ENCODE results near the gene EHHADH.

DNA sequence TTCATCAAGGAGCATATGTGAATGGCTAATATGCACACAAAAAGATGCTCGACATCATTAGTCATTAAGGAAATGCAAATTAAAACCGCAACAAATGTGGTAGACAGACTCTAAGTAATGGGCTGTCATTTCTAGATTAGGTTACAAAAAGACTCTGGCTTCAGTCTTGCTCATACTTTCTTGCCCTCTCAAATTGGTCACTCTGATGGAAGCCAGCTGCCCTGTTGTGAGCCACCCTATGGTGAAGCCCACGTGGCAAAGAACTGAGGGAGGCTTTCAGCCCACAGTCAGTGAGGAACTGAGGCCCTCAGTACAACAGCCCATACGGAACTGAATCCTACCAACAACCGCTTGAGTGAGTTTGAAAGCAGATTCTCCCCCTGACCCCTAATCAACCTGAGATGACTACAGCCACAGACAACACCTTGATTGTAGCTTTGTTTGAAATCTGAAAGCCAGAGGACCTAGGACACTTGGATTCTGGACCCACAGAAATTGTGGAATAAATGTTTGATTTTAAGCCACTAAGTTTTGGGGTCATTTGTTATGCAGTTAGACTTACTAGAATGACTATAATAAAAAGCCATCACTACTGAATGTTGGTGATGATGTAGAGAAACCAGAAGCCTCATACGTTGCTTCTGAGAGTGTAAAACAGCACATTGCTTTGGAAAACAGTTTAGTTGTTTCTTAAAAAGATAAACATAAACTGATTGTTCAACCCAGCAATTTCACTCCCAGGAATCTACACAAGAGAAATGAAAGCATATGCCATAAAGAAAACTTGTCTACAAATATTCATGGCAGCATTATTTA lies 45.7 kb downstream of the EHHADH start:
- TF ChIP-seq, protein P1, sequence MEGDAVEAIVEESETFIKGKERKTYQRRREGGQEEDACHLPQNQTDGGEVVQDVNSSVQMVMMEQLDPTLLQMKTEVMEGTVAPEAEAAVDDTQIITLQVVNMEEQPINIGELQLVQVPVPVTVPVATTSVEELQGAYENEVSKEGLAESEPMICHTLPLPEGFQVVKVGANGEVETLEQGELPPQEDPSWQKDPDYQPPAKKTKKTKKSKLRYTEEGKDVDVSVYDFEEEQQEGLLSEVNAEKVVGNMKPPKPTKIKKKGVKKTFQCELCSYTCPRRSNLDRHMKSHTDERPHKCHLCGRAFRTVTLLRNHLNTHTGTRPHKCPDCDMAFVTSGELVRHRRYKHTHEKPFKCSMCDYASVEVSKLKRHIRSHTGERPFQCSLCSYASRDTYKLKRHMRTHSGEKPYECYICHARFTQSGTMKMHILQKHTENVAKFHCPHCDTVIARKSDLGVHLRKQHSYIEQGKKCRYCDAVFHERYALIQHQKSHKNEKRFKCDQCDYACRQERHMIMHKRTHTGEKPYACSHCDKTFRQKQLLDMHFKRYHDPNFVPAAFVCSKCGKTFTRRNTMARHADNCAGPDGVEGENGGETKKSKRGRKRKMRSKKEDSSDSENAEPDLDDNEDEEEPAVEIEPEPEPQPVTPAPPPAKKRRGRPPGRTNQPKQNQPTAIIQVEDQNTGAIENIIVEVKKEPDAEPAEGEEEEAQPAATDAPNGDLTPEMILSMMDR (IDR thresholded peaks at IDR 0.05): no peak
- no peak for TF ChIP-seq POLR2A (IDR thresholded peaks at IDR 0.05)
